WTC11 (cell line): Measurements from ENCODE around the gene RUBCN. TPM values are rescaled to one million over a fixed set of nuclear protein-coding genes. Genes with fewer than 3 reads are reported as not detected.
A peak's percentile ranks its signal among the peaks of the same experiment; 100 is the strongest.

Experiments used
- ATAC-seq: fragments of 200-7000 bp; cut with Tn5 transposase; 2 replicates; pipeline ENCODE4 v1.10.0; 2021; ENCODE audit warnings: mild to moderate bottlenecking, moderate library complexity
- CTCF ChIA-PET: fragments of 300-600 bp; sonication (Branson Sonifier 250); formaldehyde crosslinking; loops from one replicate; lab custom pipeline; 2021; ENCODE audit warnings: antibody characterized with exemption; lab: Charles Lee
- POLR2A ChIA-PET: fragments of 350-600 bp; sonication (Branson Sonifier 250); formaldehyde crosslinking; loops from one replicate; lab custom pipeline; 2021; ENCODE audit warnings: antibody characterized with exemption; lab: Charles Lee
- DNase-seq: peaks from one replicate; pipeline ENCODE4 v3.0.0; 2021; ENCODE audit warnings: low spot score
- H3K27ac Mint-ChIP-seq: 2 replicates; pipeline ENCODE4 v1.8.0; 2021; ENCODE audit warnings: mixed read lengths
- H3K27me3 Mint-ChIP-seq: 2 replicates; pipeline ENCODE4 v1.8.0; 2021; ENCODE audit warnings: low read depth, mild to moderate bottlenecking, moderate library complexity, mixed read lengths
- H3K36me3 Mint-ChIP-seq: 2 replicates; pipeline ENCODE4 v1.8.0; 2021; ENCODE audit warnings: mixed read lengths
- H3K4me1 Mint-ChIP-seq: 2 replicates; pipeline ENCODE4 v1.8.0; 2022; ENCODE audit warnings: mixed read lengths
- H3K4me3 Mint-ChIP-seq: 2 replicates; pipeline ENCODE4 v1.8.0; 2021; ENCODE audit warnings: mild to moderate bottlenecking, moderate library complexity, mixed read lengths
- H3K9me3 Mint-ChIP-seq: 2 replicates; pipeline ENCODE4 v1.8.0; 2021; ENCODE audit warnings: mixed read lengths
- AR ChIP-seq: fragments of 250-450 bp; sonication (Bioruptor Pico); IDR thresholded peaks from 2 replicates; pipeline ENCODE4 v1.9.0; 2021; ENCODE audit warnings: mild to moderate bottlenecking
- CTCF ChIP-seq: fragments of 200-600 bp; IDR thresholded peaks from 2 replicates; pipeline ENCODE4 v1.8.0; 2022; ENCODE audit warnings: antibody characterized with exemption
- GTF2I ChIP-seq: fragments of 250-450 bp; sonication (Bioruptor Pico); conservative IDR thresholded peaks from 2 replicates; pipeline ENCODE4 v1.4.0; 2021; ENCODE audit warnings: mild to moderate bottlenecking
- HMGXB4 ChIP-seq: sonication (generic); formaldehyde crosslinking; IDR thresholded peaks from 2 replicates; pipeline ENCODE4 v1.8.1; 2023; ENCODE audit warnings: mild to moderate bottlenecking, moderate library complexity, missing genetic modification reagents
- MYBL2 ChIP-seq: sonication (generic); formaldehyde crosslinking; IDR thresholded peaks from 2 replicates; pipeline ENCODE4 v1.8.1; 2023; ENCODE audit warnings: mild to moderate bottlenecking, moderate library complexity, missing genetic modification reagents
- NR1H2 ChIP-seq: sonication (generic); formaldehyde crosslinking; IDR thresholded peaks from 2 replicates; pipeline ENCODE4 v1.9.0; 2021; ENCODE audit warnings: mild to moderate bottlenecking, moderate library complexity, missing genetic modification reagents
- NR3C1 ChIP-seq: sonication (generic); formaldehyde crosslinking; conservative IDR thresholded peaks from 2 replicates; pipeline ENCODE4 v1.8.1; 2023; ENCODE audit warnings: low read depth, mild to moderate bottlenecking, missing genetic modification reagents
- PREB ChIP-seq: sonication (generic); formaldehyde crosslinking; IDR thresholded peaks from 2 replicates; pipeline ENCODE4 v1.8.1; 2022; ENCODE audit warnings: mild to moderate bottlenecking, missing genetic modification reagents, moderate library complexity, borderline replicate concordance
- RELA ChIP-seq: sonication (generic); formaldehyde crosslinking; IDR thresholded peaks from 2 replicates; pipeline ENCODE4 v1.8.1; 2022; ENCODE audit warnings: missing genetic modification reagents, mild to moderate bottlenecking, borderline replicate concordance
- RORB ChIP-seq: fragments of 250-450 bp; sonication (Bioruptor Pico); IDR thresholded peaks from 2 replicates; pipeline ENCODE4 v1.9.0; 2021; ENCODE audit warnings: mild to moderate bottlenecking
- SMAD3 ChIP-seq: sonication (generic); formaldehyde crosslinking; IDR thresholded peaks from 2 replicates; pipeline ENCODE4 v1.8.0; 2022; ENCODE audit warnings: missing genetic modification reagents, mild to moderate bottlenecking, borderline replicate concordance
- TEAD4 ChIP-seq: sonication (generic); formaldehyde crosslinking; IDR thresholded peaks from 2 replicates; pipeline ENCODE4 v1.8.0; 2022; ENCODE audit warnings: mild to moderate bottlenecking, missing genetic modification reagents
- USF1 ChIP-seq: sonication (generic); formaldehyde crosslinking; IDR thresholded peaks from 2 replicates; pipeline ENCODE4 v1.8.0; 2022; ENCODE audit warnings: mild to moderate bottlenecking, missing genetic modification reagents
- ZBTB21 ChIP-seq: sonication (generic); formaldehyde crosslinking; IDR thresholded peaks from 2 replicates; pipeline ENCODE4 v1.8.1; 2023; ENCODE audit warnings: mild to moderate bottlenecking, missing genetic modification reagents, borderline replicate concordance
- ZBTB43 ChIP-seq: sonication (generic); formaldehyde crosslinking; IDR thresholded peaks from 2 replicates; pipeline ENCODE4 v1.8.1; 2023; ENCODE audit warnings: mild to moderate bottlenecking, missing genetic modification reagents
- total RNA-seq: library from RNA; stranded (reverse); gene quantifications from 3 replicates; pipeline ENCODE4 v1.2.3, GENCODE V29; 2021

Gene RUBCN
- total RNA-seq, 1 experiment from 2014 or later, result 22.9 TPM

GRCh38 chr3:197722734-197723133 is 14.0 kb downstream of the RUBCN start:
- ChIA-PET POLR2A (no interaction called here), CTCF (no interaction called here)
- Mint-ChIP-seq H3K27ac (no peak overlapping the region), H3K4me3 (no peak overlapping the region), H3K27me3 (no peaks in the 10 kb centered on the region), H3K9me3 (peaks cover 15% of the 10 kb centered on the region), H3K4me1 (peaks cover 9% of the 10 kb centered on the region), H3K36me3 (peaks cover 17% of the 10 kb centered on the region)
- ATAC-seq (no peak), DNase-seq (no peak)
- TF ChIP-seq NR3C1 (CRISPR knock-in tag), result no peak
- 0 out of 2 replicates have a peak, but pooled peaks have one; percentile 10 for TF ChIP-seq GTF2I (CRISPR knock-in tag)
- TF ChIP-seq ZBTB43 (CRISPR knock-in tag), result no peak
- no peak for TF ChIP-seq USF1 (CRISPR knock-in tag)

GRCh38 chr3:197720694-197721093 is 16.0 kb downstream of the RUBCN start:
- no peak for ATAC-seq
- Mint-ChIP-seq H3K36me3 (peaks cover 29% of the 10 kb centered on the region), H3K27ac (no peak overlapping the region), H3K4me1 (peaks cover 5% of the 10 kb centered on the region), H3K27me3 (no peaks in the 10 kb centered on the region), H3K9me3 (peaks cover 17% of the 10 kb centered on the region), H3K4me3 (no peak overlapping the region)
- POLR2A ChIA-PET, result no interaction called here
- DNase-seq, result no peak
- no peak for TF ChIP-seq SMAD3 (CRISPR knock-in tag)
- TF ChIP-seq AR (CRISPR knock-in tag), result no peak
- TF ChIP-seq TEAD4 (CRISPR knock-in tag), result no peak
- no peak for TF ChIP-seq PREB (CRISPR knock-in tag)
- no peak for TF ChIP-seq RORB (CRISPR knock-in tag)
- TF ChIP-seq NR1H2 (CRISPR knock-in tag), result no peak
- TF ChIP-seq CTCF, result no peak
- no peak for TF ChIP-seq MYBL2 (CRISPR knock-in tag)
- TF ChIP-seq RELA (CRISPR knock-in tag), result no peak
- no peak for TF ChIP-seq HMGXB4
- TF ChIP-seq ZBTB21, result no peak
- CTCF ChIA-PET, result no interaction called here
